GM19035 (cell line): ENCODE results near the gene PDZK1.
"Not testable (repeated sequence)": the region's sequence is repeated elsewhere in the genome, so short reads cannot be mapped to it uniquely, and the experiment has no call there.

Experiments used
- ATAC-seq: cut with Tn5 transposase; IDR thresholded peaks from one replicate; pipeline ENCODE4 v1.9.1; 2021; ENCODE audit not compliant: unreplicated experiment

PDZK1 gene

GRCh38 chr1:145710291-145711027 is 3.3 kb upstream of the PDZK1 start:
- no peak for ATAC-seq

GRCh38 chr1:145708063-145708462 is 895 bp upstream of the PDZK1 start:
- no peak for ATAC-seq

- no peak for ATAC-seq
Observed at GRCh38 chr1:145706086-145706664, 993 bp downstream of the PDZK1 start.

GRCh38 chr1:145705622-145706021 is 1.5 kb downstream of the PDZK1 start:
- no peak for ATAC-seq

- no peak for ATAC-seq
Observed at GRCh38 chr1:145702826-145703225, 4.3 kb downstream of the PDZK1 start.

GRCh38 chr1:145702052-145702451 is 5.1 kb downstream of the PDZK1 start:
- ATAC-seq = no peak

GRCh38 chr1:145701306-145701862 is 5.8 kb downstream of the PDZK1 start:
- no peak for ATAC-seq

GRCh38 chr1:145696630-145696960 is 10.6 kb downstream of the PDZK1 start:
- no peak for ATAC-seq

- no peak for ATAC-seq
Observed at GRCh38 chr1:145695821-145696629, 11.1 kb downstream of the PDZK1 start.

- ATAC-seq = no peak
Observed at GRCh38 chr1:145692785-145693443, 14.3 kb downstream of the PDZK1 start.

- ATAC-seq = no peak
Observed at GRCh38 chr1:145690587-145691558, 16.3 kb downstream of the PDZK1 start.

GRCh38 chr1:145689922-145690321 is 17.2 kb downstream of the PDZK1 start:
- ATAC-seq = no peak

GRCh38 chr1:145688924-145689323 is 18.2 kb downstream of the PDZK1 start:
- no peak for ATAC-seq

- no peak for ATAC-seq
Observed at GRCh38 chr1:145688328-145688727, 18.8 kb downstream of the PDZK1 start.

GRCh38 chr1:145686078-145686477 is 21.1 kb downstream of the PDZK1 start:
- ATAC-seq = not testable (repeated sequence)

- not testable (repeated sequence) for ATAC-seq
Observed at GRCh38 chr1:145684858-145685257, 22.3 kb downstream of the PDZK1 start.

- not testable (repeated sequence) for ATAC-seq
Observed at GRCh38 chr1:145673217-145673616, 34.0 kb downstream of the PDZK1 start.

GRCh38 chr1:145670995-145671745 is 36.0 kb downstream of the PDZK1 start:
- ATAC-seq = not testable (repeated sequence)

GRCh38 chr1:145665015-145665414 is 42.2 kb downstream of the PDZK1 start:
- ATAC-seq = not testable (repeated sequence)
